BLaER1 (cell line): ENCODE data around the gene SLC38A4.

Experiments used
- H3K27ac ChIP-seq: shearing (Covaris generic); formaldehyde crosslinking; 2 replicates; pipeline ENCODE4 v1.8.1; 2022
- H3K27me3 ChIP-seq: shearing (Covaris generic); formaldehyde crosslinking; 2 replicates; pipeline ENCODE4 v1.8.1; 2022
- H3K36me3 ChIP-seq: shearing (Covaris generic); formaldehyde crosslinking; 2 replicates; pipeline ENCODE4 v1.8.1; 2022
- H3K4me1 ChIP-seq: shearing (Covaris generic); formaldehyde crosslinking; 2 replicates; pipeline ENCODE4 v1.8.1; 2022
- H3K4me2 ChIP-seq: shearing (Covaris generic); formaldehyde crosslinking; 2 replicates; pipeline ENCODE4 v1.8.1; 2022
- H3K4me3 ChIP-seq: shearing (Covaris generic); formaldehyde crosslinking; 2 replicates; pipeline ENCODE4 v1.8.1; 2022
- H3K9ac ChIP-seq: shearing (Covaris generic); formaldehyde crosslinking; 2 replicates; pipeline ENCODE4 v1.8.1; 2022
- H3K9me3 ChIP-seq: shearing (Covaris generic); formaldehyde crosslinking; 2 replicates; pipeline ENCODE4 v1.8.1; 2022
- H4K20me1 ChIP-seq: shearing (Covaris generic); formaldehyde crosslinking; 2 replicates; pipeline ENCODE4 v1.8.1; 2022
- Cebpa-rat ChIP-seq: shearing (Covaris generic); IDR thresholded peaks from 2 replicates; pipeline ENCODE4 v1.8.1; 2022

The SLC38A4 gene

GRCh38 chr12:46818642-46819041 is 7.2 kb downstream of the SLC38A4 start:
- H3K27ac ChIP-seq = no peak overlapping the region
- no peak overlapping the region for H3K4me3 ChIP-seq
- no peaks in the 10 kb centered on the region for H3K36me3 ChIP-seq
- H3K9ac ChIP-seq = no peak overlapping the region
- no peak overlapping the region for H3K4me2 ChIP-seq
- H3K27me3 ChIP-seq = no peaks in the 10 kb centered on the region
- TF ChIP-seq Cebpa-rat = no peak
- no peaks in the 10 kb centered on the region for H4K20me1 ChIP-seq
- H3K9me3 ChIP-seq = no peaks in the 10 kb centered on the region
- no peaks in the 10 kb centered on the region for H3K4me1 ChIP-seq

GRCh38 chr12:46815809-46816208 is 10.0 kb downstream of the SLC38A4 start:
- no peaks in the 10 kb centered on the region for H3K9me3 ChIP-seq
- no peak overlapping the region for H3K4me2 ChIP-seq
- no peak for TF ChIP-seq Cebpa-rat
- H3K27me3 ChIP-seq = no peaks in the 10 kb centered on the region
- H3K9ac ChIP-seq = no peak overlapping the region
- no peak overlapping the region for H3K27ac ChIP-seq
- 0 out of 2 replicates have a peak, but pooled peaks cover 3% of the 10 kb centered on the region for H3K4me1 ChIP-seq
- no peaks in the 10 kb centered on the region for H3K36me3 ChIP-seq
- no peak overlapping the region for H3K4me3 ChIP-seq
- H4K20me1 ChIP-seq = no peaks in the 10 kb centered on the region

- Histone ChIP-seq H3K27ac (no peak overlapping the region), H3K4me1 (0 out of 2 replicates have a peak, but pooled peaks cover 3% of the 10 kb centered on the region)
- TF ChIP-seq Cebpa-rat = no peak
Measured at GRCh38 chr12:46814143-46814542, 11.7 kb downstream of the SLC38A4 start.

GRCh38 chr12:46811185-46811584 is 14.6 kb downstream of the SLC38A4 start:
- H3K9me3 ChIP-seq = no peaks in the 10 kb centered on the region
- H3K36me3 ChIP-seq = no peaks in the 10 kb centered on the region
- H3K27ac ChIP-seq = no peak overlapping the region
- H3K4me3 ChIP-seq = no peak overlapping the region
- TF ChIP-seq Cebpa-rat = no peak
- H3K27me3 ChIP-seq = no peaks in the 10 kb centered on the region
- H4K20me1 ChIP-seq = no peaks in the 10 kb centered on the region
- 0 out of 2 replicates have a peak, but pooled peaks cover 3% of the 10 kb centered on the region for H3K4me1 ChIP-seq
- no peak overlapping the region for H3K4me2 ChIP-seq
- H3K9ac ChIP-seq = no peak overlapping the region

More at GRCh38 chr12:46814143-46814542, 11.7 kb downstream of the SLC38A4 start:
- H3K9ac ChIP-seq = no peak overlapping the region
- no peak overlapping the region for H3K4me3 ChIP-seq
- H3K4me2 ChIP-seq = no peak overlapping the region
- H4K20me1 ChIP-seq = no peaks in the 10 kb centered on the region
- no peaks in the 10 kb centered on the region for H3K9me3 ChIP-seq
- no peaks in the 10 kb centered on the region for H3K36me3 ChIP-seq
- no peaks in the 10 kb centered on the region for H3K27me3 ChIP-seq

GRCh38 chr12:46808955-46809697 is 16.7 kb downstream of the SLC38A4 start:
- H3K4me3 ChIP-seq = no peak overlapping the region
- H3K9me3 ChIP-seq = no peaks in the 10 kb centered on the region
- TF ChIP-seq Cebpa-rat = no peak
- H3K36me3 ChIP-seq = no peaks in the 10 kb centered on the region
- no peaks in the 10 kb centered on the region for H4K20me1 ChIP-seq
- no peaks in the 10 kb centered on the region for H3K27me3 ChIP-seq
- no peak overlapping the region for H3K27ac ChIP-seq
- H3K9ac ChIP-seq = no peak overlapping the region
- H3K4me1 ChIP-seq = 0 out of 2 replicates have a peak, but pooled peaks cover 3% of the 10 kb centered on the region
- no peak overlapping the region for H3K4me2 ChIP-seq

GRCh38 chr12:46808317-46808716 is 17.5 kb downstream of the SLC38A4 start:
- Histone ChIP-seq H3K27me3 (no peaks in the 10 kb centered on the region), H3K9ac (no peak overlapping the region), H3K9me3 (no peaks in the 10 kb centered on the region), H3K4me2 (no peak overlapping the region), H3K4me3 (no peak overlapping the region), H3K27ac (no peak overlapping the region), H3K4me1 (0 out of 2 replicates have a peak, but pooled peaks cover 3% of the 10 kb centered on the region), H4K20me1 (no peaks in the 10 kb centered on the region), H3K36me3 (no peaks in the 10 kb centered on the region)
- no peak for TF ChIP-seq Cebpa-rat

- Histone ChIP-seq H3K9me3 (no peaks in the 10 kb centered on the region), H3K4me2 (no peak overlapping the region), H4K20me1 (no peaks in the 10 kb centered on the region), H3K4me3 (no peak overlapping the region), H3K9ac (no peak overlapping the region), H3K4me1 (no peaks in the 10 kb centered on the region), H3K36me3 (no peaks in the 10 kb centered on the region), H3K27ac (no peak overlapping the region), H3K27me3 (no peaks in the 10 kb centered on the region)
- no peak for TF ChIP-seq Cebpa-rat
Measured at GRCh38 chr12:46804054-46804453, 21.7 kb downstream of the SLC38A4 start.

GRCh38 chr12:46803517-46803916 is 22.3 kb downstream of the SLC38A4 start:
- no peak overlapping the region for H3K4me2 ChIP-seq
- no peak overlapping the region for H3K27ac ChIP-seq
- no peaks in the 10 kb centered on the region for H3K4me1 ChIP-seq
- no peaks in the 10 kb centered on the region for H3K9me3 ChIP-seq
- no peak overlapping the region for H3K9ac ChIP-seq
- H3K4me3 ChIP-seq = no peak overlapping the region
- no peak for TF ChIP-seq Cebpa-rat
- no peaks in the 10 kb centered on the region for H3K27me3 ChIP-seq
- H3K36me3 ChIP-seq = no peaks in the 10 kb centered on the region
- no peaks in the 10 kb centered on the region for H4K20me1 ChIP-seq

- TF ChIP-seq Cebpa-rat = no peak
- no peaks in the 10 kb centered on the region for H4K20me1 ChIP-seq
- no peak overlapping the region for H3K4me2 ChIP-seq
- H3K27me3 ChIP-seq = no peaks in the 10 kb centered on the region
- no peak overlapping the region for H3K4me3 ChIP-seq
- no peaks in the 10 kb centered on the region for H3K9me3 ChIP-seq
- no peak overlapping the region for H3K27ac ChIP-seq
- H3K4me1 ChIP-seq = no peaks in the 10 kb centered on the region
- no peak overlapping the region for H3K9ac ChIP-seq
- H3K36me3 ChIP-seq = no peaks in the 10 kb centered on the region
Measured at GRCh38 chr12:46801293-46801692, 24.5 kb downstream of the SLC38A4 start.

- Histone ChIP-seq H3K27me3 (no peaks in the 10 kb centered on the region), H3K9ac (no peak overlapping the region), H3K4me1 (no peaks in the 10 kb centered on the region), H3K36me3 (no peaks in the 10 kb centered on the region), H3K4me2 (no peak overlapping the region), H4K20me1 (no peaks in the 10 kb centered on the region), H3K4me3 (no peak overlapping the region), H3K27ac (no peak overlapping the region), H3K9me3 (no peaks in the 10 kb centered on the region)
- TF ChIP-seq Cebpa-rat = no peak
Measured at GRCh38 chr12:46800160-46800559, 25.6 kb downstream of the SLC38A4 start.
